PFSK-1 (cell line): ENCODE data around the gene COMMD9.

Source experiments
- FOXP2 ChIP-seq: optimal IDR thresholded peaks from 2 replicates; pipeline ENCODE3; 2011; ENCODE audit warnings: borderline replicate concordance, control low read depth, inconsistent platforms; ENCODE audit not compliant: insufficient read depth; ENCODE audit errors: extremely low read length, extremely low read depth
- POLR2AphosphoS5 ChIP-seq: IDR thresholded peaks from 2 replicates; pipeline ENCODE4 v1.6.1; 2012; ENCODE audit warnings: low read depth, mild to moderate bottlenecking, control low read depth, low read length, moderate library complexity
- SIN3A ChIP-seq: IDR thresholded peaks from 2 replicates; pipeline ENCODE4 v1.6.1; 2012; ENCODE audit warnings: mild to moderate bottlenecking, low read length, moderate library complexity, borderline replicate concordance; ENCODE audit not compliant: insufficient read depth
- TAF1 ChIP-seq: IDR thresholded peaks from 2 replicates; pipeline ENCODE4 v1.6.1; 2012; ENCODE audit warnings: low read length, control low read depth, borderline replicate concordance; ENCODE audit not compliant: insufficient read depth
- TF ChIP-seq, protein P1 (sequence below), 2 experiments: IDR thresholded peaks; 2 replicates each; pipeline versions ENCODE4 v1.6.1 to v1.8.0; 2011 to 2012; ENCODE audit warnings: low read depth in 2 of 2, low read length in 2 of 2, control low read depth in 1 of 2, inconsistent platforms in 1 of 2, mild to moderate bottlenecking in 1 of 2, moderate library complexity in 1 of 2; ENCODE audit not compliant: insufficient read depth in 1 of 2

COMMD9 gene

GRCh38 chr11:36224209-36224882, 64.9 kb downstream of the COMMD9 start:
- no peak for TF ChIP-seq POLR2AphosphoS5
- TF ChIP-seq TAF1, result no peak
- no peak for TF ChIP-seq SIN3A
- no peak for TF ChIP-seq FOXP2
- TF ChIP-seq, protein P1, sequence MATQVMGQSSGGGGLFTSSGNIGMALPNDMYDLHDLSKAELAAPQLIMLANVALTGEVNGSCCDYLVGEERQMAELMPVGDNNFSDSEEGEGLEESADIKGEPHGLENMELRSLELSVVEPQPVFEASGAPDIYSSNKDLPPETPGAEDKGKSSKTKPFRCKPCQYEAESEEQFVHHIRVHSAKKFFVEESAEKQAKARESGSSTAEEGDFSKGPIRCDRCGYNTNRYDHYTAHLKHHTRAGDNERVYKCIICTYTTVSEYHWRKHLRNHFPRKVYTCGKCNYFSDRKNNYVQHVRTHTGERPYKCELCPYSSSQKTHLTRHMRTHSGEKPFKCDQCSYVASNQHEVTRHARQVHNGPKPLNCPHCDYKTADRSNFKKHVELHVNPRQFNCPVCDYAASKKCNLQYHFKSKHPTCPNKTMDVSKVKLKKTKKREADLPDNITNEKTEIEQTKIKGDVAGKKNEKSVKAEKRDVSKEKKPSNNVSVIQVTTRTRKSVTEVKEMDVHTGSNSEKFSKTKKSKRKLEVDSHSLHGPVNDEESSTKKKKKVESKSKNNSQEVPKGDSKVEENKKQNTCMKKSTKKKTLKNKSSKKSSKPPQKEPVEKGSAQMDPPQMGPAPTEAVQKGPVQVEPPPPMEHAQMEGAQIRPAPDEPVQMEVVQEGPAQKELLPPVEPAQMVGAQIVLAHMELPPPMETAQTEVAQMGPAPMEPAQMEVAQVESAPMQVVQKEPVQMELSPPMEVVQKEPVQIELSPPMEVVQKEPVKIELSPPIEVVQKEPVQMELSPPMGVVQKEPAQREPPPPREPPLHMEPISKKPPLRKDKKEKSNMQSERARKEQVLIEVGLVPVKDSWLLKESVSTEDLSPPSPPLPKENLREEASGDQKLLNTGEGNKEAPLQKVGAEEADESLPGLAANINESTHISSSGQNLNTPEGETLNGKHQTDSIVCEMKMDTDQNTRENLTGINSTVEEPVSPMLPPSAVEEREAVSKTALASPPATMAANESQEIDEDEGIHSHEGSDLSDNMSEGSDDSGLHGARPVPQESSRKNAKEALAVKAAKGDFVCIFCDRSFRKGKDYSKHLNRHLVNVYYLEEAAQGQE (IDR thresholded peaks at IDR 0.05; ENCODE audit: insufficient read depth in 1 of 2, low read depth in 2 of 2, low read length in 2 of 2), result no peak

DNA sequence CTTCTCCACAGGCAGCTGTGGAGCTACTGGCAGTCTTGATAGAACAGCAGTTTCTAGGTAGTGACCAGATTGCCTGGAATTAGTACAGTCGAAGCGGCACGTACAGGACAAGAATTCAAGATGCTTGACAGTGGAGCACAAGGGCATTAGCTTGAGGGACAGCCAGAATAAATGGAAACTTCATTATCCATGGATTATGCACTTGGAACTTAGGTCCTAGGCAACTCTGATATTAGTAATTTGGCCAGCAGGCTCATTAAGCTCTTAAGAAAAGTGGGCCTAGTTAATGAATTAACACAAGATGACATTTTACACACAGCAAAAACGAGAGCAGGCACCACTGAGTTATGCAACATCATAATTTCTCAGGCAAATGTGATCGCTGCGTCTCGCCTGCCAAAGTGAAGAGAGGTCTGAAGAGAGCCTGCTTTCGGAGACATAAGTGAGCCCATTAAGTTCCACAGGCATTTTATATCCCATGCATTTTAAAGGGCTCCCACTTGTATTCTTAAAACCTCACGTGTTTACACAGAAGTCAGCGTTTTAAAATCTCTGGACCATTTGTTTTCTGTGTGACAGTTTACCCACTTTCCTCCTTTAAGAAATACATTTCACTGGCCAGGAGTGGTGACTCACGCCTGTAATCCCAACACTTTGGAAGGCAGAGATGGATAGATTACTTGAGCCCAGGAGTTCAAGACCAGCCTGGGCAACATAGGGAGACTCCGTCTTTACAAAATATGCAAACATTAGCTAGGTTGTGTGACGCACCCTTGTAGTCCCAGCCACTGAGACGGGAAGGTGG, 66.2 kb downstream of the COMMD9 start:
- no peak for TF ChIP-seq POLR2AphosphoS5
- TF ChIP-seq SIN3A, result no peak
- TF ChIP-seq, protein P1 (IDR thresholded peaks at IDR 0.05; ENCODE audit: insufficient read depth in 1 of 2, low read depth in 2 of 2, low read length in 2 of 2), result no peak
- no peak for TF ChIP-seq TAF1
- TF ChIP-seq FOXP2, result no peak
